Esophagus squamous epithelium (tissue), 4 donors: ENCODE results near the gene FOXL1.

Experiments used
- CTCF ChIP-seq, 6 experiments: fragments of 450-650 bp in 4 of 6; fragments of 200-600 bp in 2 of 6; sonication (generic) in 2 of 6; IDR thresholded peaks; one replicate each; pipeline ENCODE4 v1.5.1; 2016 to 2019; ENCODE audit warnings: antibody characterized with exemption in 6 of 6, mild to moderate bottlenecking in 4 of 6, moderate library complexity in 4 of 6
- POLR2A ChIP-seq, 4 donors: fragments of 450-650 bp; IDR thresholded peaks; one replicate each; pipeline ENCODE4 v1.6.1; 2017; ENCODE audit warnings: antibody characterized with exemption in 4 of 4, mild to moderate bottlenecking in 4 of 4, moderate library complexity in 3 of 4

- TF ChIP-seq CTCF (IDR thresholded peaks at IDR 0.05) (no peak), POLR2A (IDR thresholded peaks at IDR 0.05) (no peak)
Measured at GRCh38 chr16:86549076-86549892, 29.1 kb upstream of the FOXL1 start.
